GM12892 (cell line): ENCODE measurements around the gene PTTG1IP.

Experiments used
- POLR2A ChIP-seq: IDR thresholded peaks from 2 replicates; pipeline ENCODE4 v1.6.1; 2011; ENCODE audit warnings: low read depth, low read length, control low read depth
- POLR2AphosphoS5 ChIP-seq: IDR thresholded peaks from 2 replicates; pipeline ENCODE4 v1.6.1; 2011; ENCODE audit warnings: low read depth, low read length, control low read depth
- TAF1 ChIP-seq: IDR thresholded peaks from 2 replicates; pipeline ENCODE4 v1.6.1; 2011; ENCODE audit warnings: low read depth, mild to moderate bottlenecking, control low read depth, low read length, borderline replicate concordance

DNA sequence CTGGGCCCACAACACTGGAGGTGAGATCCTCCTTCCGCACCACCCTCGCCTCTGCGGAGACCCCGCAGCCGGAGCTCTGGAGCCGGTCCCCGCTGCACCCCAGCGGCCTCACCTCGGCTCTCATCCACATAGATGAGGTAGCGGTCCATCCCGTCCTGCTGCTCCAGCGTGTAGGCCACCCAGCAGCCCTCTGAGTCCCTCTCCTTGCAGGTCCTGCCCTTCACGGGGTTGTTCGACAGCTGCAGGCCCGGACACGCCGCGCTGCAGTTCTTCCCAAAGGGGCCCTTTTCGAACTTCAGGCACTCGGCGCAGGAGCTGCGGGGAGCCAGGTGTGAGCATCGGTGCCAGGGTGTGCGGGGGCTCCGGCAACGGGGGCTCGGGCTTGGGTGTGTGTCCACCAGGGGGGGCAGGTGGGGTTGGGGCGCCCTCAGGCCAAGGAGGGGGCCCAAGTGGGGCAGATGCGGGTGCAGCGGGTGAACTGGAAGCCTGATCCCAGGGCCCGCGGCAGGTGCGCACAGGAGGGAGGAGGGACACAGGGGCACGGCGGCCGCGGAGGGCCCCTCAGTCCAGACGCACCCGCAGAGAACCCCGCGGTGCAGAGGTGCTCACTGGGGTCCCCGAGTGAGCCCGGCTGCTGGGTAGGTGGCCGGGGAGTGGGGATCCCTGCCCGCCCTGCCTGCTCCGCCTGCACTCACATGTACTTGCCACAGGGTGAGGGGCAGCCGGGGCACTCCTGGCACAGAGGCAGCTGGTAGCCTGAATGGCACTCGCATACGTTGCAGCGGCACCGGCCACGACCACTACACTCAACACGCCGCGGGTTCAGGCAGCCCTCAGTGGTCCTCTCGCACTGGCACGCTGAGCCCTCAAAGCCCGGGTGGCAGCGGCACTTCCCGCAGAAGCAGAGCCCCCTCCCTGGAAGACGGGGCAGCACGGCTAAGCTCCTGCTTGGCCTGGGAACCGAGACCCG is 15.4 kb upstream of the PTTG1IP start:
- no peak for TF ChIP-seq POLR2A
- no peak for TF ChIP-seq POLR2AphosphoS5
- no peak for TF ChIP-seq TAF1
